ENCODE results near the gene YEATS4.

The YEATS4 gene

GRCh38 chr12:69396963-69397362, 37.4 kb downstream of the YEATS4 start:
- no peak for DNase-seq

GRCh38 chr12:69397978-69398377, 38.4 kb downstream of the YEATS4 start:
- DNase-seq = no peak

- DNase-seq = no peak
These were observed 42.4 kb downstream of the YEATS4 start for GRCh38 chr12:69401940-69402339.

GRCh38 chr12:69404851-69405565, 45.5 kb downstream of the YEATS4 start:
- DNase-seq = no peak

- no peak for DNase-seq
These were observed 46.0 kb downstream of the YEATS4 start for GRCh38 chr12:69405566-69405865.

- DNase-seq = no peak
These were observed 46.7 kb downstream of the YEATS4 start for GRCh38 chr12:69406217-69406616.

GRCh38 chr12:69410571-69410970, 51.0 kb downstream of the YEATS4 start:
- no peak for DNase-seq

- DNase-seq = no peak
These were observed 53.1 kb downstream of the YEATS4 start for GRCh38 chr12:69412655-69413054.

- no peak for DNase-seq
These were observed 56.1 kb downstream of the YEATS4 start for GRCh38 chr12:69415471-69416275.

- no peak for DNase-seq
These were observed 57.7 kb downstream of the YEATS4 start for GRCh38 chr12:69417231-69417630.

- DNase-seq = no peak
These were observed 58.2 kb downstream of the YEATS4 start for GRCh38 chr12:69417741-69418167.

- DNase-seq = no peak
These were observed 60.2 kb downstream of the YEATS4 start for GRCh38 chr12:69419701-69420100.

GRCh38 chr12:69421548-69421947, 62.0 kb downstream of the YEATS4 start:
- DNase-seq = no peak

- DNase-seq = no peak
These were observed 63.7 kb downstream of the YEATS4 start for GRCh38 chr12:69423037-69423905.

GRCh38 chr12:69425417-69425816, 65.9 kb downstream of the YEATS4 start:
- no peak for DNase-seq

- no peak for DNase-seq
These were observed 69.0 kb downstream of the YEATS4 start for GRCh38 chr12:69428351-69429073.

- no peak for DNase-seq
These were observed 71.5 kb downstream of the YEATS4 start for GRCh38 chr12:69430942-69431590.

GRCh38 chr12:69431591-69432222, 72.2 kb downstream of the YEATS4 start:
- no peak for DNase-seq

GRCh38 chr12:69433653-69434052, 74.1 kb downstream of the YEATS4 start:
- no peak for DNase-seq

GRCh38 chr12:69435644-69436043, 76.1 kb downstream of the YEATS4 start:
- DNase-seq = no peak

- no peak for DNase-seq
These were observed 77.5 kb downstream of the YEATS4 start for GRCh38 chr12:69437073-69437472.

- DNase-seq = no peak
These were observed 79.0 kb downstream of the YEATS4 start for GRCh38 chr12:69438539-69438938.
